VCaP (cell line): ENCODE data around the gene ZNF219.

Experiments used
- H3K27ac ChIP-seq: fragments of 450-650 bp; 2 replicates; pipeline ENCODE4 v1.5.1; 2017
- CTCF ChIP-seq: fragments of 450-650 bp; conservative IDR thresholded peaks from 2 replicates; pipeline ENCODE4 v1.5.1; 2017; ENCODE audit warnings: mild to moderate bottlenecking, moderate library complexity

ZNF219 gene

GRCh38 chr14:21055432-21056117 is 42.9 kb downstream of the ZNF219 start:
- peak overlapping the region; percentile 32 for H3K27ac ChIP-seq
- TF ChIP-seq CTCF, result no peak

GRCh38 chr14:21054768-21055145 is 43.7 kb downstream of the ZNF219 start:
- H3K27ac ChIP-seq, result peak overlapping the region; percentile 32
- no peak for TF ChIP-seq CTCF

- peak overlapping the region; percentile 32 for H3K27ac ChIP-seq
- no peak for TF ChIP-seq CTCF
Measured at GRCh38 chr14:21054123-21054767, 44.2 kb downstream of the ZNF219 start.

GRCh38 chr14:21053184-21054122 is 45.0 kb downstream of the ZNF219 start:
- no peak for TF ChIP-seq CTCF

GRCh38 chr14:21050597-21050996 is 47.9 kb downstream of the ZNF219 start:
- H3K27ac ChIP-seq, result no peak overlapping the region
- no peak for TF ChIP-seq CTCF

More at GRCh38 chr14:21053184-21054122, 45.0 kb downstream of the ZNF219 start:
- peak overlapping the region; percentile 32; the same call in 1 of the 2 replicates for H3K27ac ChIP-seq

GRCh38 chr14:21049271-21049673 is 49.2 kb downstream of the ZNF219 start:
- no peak for TF ChIP-seq CTCF
- no peak overlapping the region for H3K27ac ChIP-seq

- H3K27ac ChIP-seq, result no peak overlapping the region
- TF ChIP-seq CTCF, result no peak
Measured at GRCh38 chr14:21048638-21049037, 49.8 kb downstream of the ZNF219 start.
